HepG2 (cell line): Measurements from ENCODE around the gene ABI3. TPM values are rescaled to one million over a fixed set of nuclear protein-coding genes. Genes with fewer than 3 reads are reported as not detected.

ENCODE experiments used
- ATAC-seq: fragments of 200-7000 bp; cut with Tn5 transposase; 3 replicates; pipeline ENCODE4 v1.9.1; 2020; ENCODE audit warnings: mild to moderate bottlenecking, moderate library complexity
- BruUV-seq: library from RNA; stranded (reverse); fragments of 400-500 nt; replicated peaks from 2 replicates; lab custom pipeline; 2021; lab: Mats Ljungman, UMichigan
- CTCF ChIA-PET: fragments of 300-600 bp; formaldehyde crosslinking; extraction: SDS; loops from one replicate; lab custom pipeline; 2021; ENCODE audit warnings: low total read pairs, inconsistent platforms, low intra/inter-chr PET ratio; lab: Yijun Ruan, JAX
- POLR2A ChIA-PET: fragments of 350-600 bp; sonication (Branson Sonifier 250); formaldehyde crosslinking; loops from one replicate; lab custom pipeline; 2020; ENCODE audit warnings: antibody characterized with exemption, inconsistent platforms; lab: Yijun Ruan, JAX
- DNase-seq: peaks from one replicate; pipeline ENCODE4 v3.0.0-alpha.2; 2015; ENCODE audit warnings: low spot score
- FAIRE-seq: peaks from 3 replicates; lab custom pipeline; 2011; peaks lifted over from hg19 to GRCh38; lab: Jason Lieb, UNC
- H2AFZ ChIP-seq: one replicate; pipeline ENCODE4 v1.6.1; 2011; ENCODE audit warnings: low read length, inconsistent platforms
- H3K27ac ChIP-seq: fragments of 300-600 bp; 3 replicates; pipeline ENCODE4 v1.8.0; 2011; ENCODE audit warnings: mixed run types, mild to moderate bottlenecking, mixed read lengths, low read length, inconsistent platforms; ENCODE audit not compliant: insufficient read depth; ENCODE audit errors: extremely low read length
- H3K27me3 ChIP-seq, 2 experiments: fragments of 200-600 bp in 1 of 2; 2 replicates in 1 of 2; 3 replicates in 1 of 2; pipeline versions ENCODE4 v1.6.0 to v1.8.0; 2011; ENCODE audit warnings: low read length in 2 of 2, mild to moderate bottlenecking in 2 of 2, moderate library complexity in 2 of 2, inconsistent platforms in 1 of 2; ENCODE audit not compliant: insufficient read depth in 2 of 2, control insufficient read depth in 1 of 2
- H3K36me3 ChIP-seq, 2 experiments: fragments of 200-600 bp in 1 of 2; replicated peaks in 1 of 2; 2 replicates in 1 of 2; 3 replicates in 1 of 2; pipeline versions ENCODE4 v1.5.1 to v1.8.0; 2011; ENCODE audit warnings: low read length in 2 of 2, inconsistent platforms in 1 of 2; ENCODE audit not compliant: insufficient read depth in 2 of 2, control insufficient read depth in 1 of 2
- H3K4me1 ChIP-seq: 2 replicates; pipeline ENCODE4 v1.5.1; 2012; ENCODE audit warnings: low read length, inconsistent platforms; ENCODE audit not compliant: insufficient read depth
- H3K4me2 ChIP-seq: 2 replicates; pipeline ENCODE4 v1.6.0; 2011; ENCODE audit warnings: low read depth, low read length, inconsistent platforms
- H3K4me3 ChIP-seq, 3 experiments: fragments of 200-600 bp in 1 of 3; sonication (generic), shearing (Covaris generic) in 1 of 3; replicated peaks in 1 of 3; 2 replicates each; pipeline ENCODE4 v1.5.1; 2011 to 2016; ENCODE audit warnings: low read length in 3 of 3, inconsistent platforms in 2 of 3, low read depth in 2 of 3, mild to moderate bottlenecking in 2 of 3, control low read depth in 1 of 3, mixed read lengths in 1 of 3; ENCODE audit not compliant: insufficient read depth in 1 of 3
- H3K79me2 ChIP-seq: one replicate; pipeline ENCODE4 v1.6.1; 2011; ENCODE audit warnings: low read length, inconsistent platforms; ENCODE audit not compliant: insufficient read depth
- H3K9ac ChIP-seq: 2 replicates; pipeline ENCODE4 v1.6.0; 2011; ENCODE audit warnings: mild to moderate bottlenecking, low read depth, low read length, inconsistent platforms; ENCODE audit not compliant: insufficient read depth
- H3K9me3 ChIP-seq: 2 replicates; pipeline ENCODE4 v1.5.1; 2012; ENCODE audit warnings: mild to moderate bottlenecking, low read length
- H4K20me1 ChIP-seq: 2 replicates; pipeline ENCODE4 v1.6.0; 2011; ENCODE audit warnings: inconsistent platforms, mild to moderate bottlenecking, low read length, moderate library complexity; ENCODE audit not compliant: insufficient read depth
- AKAP8 ChIP-seq: sonication (generic); formaldehyde crosslinking; IDR thresholded peaks from 2 replicates; pipeline ENCODE4 v1.5.1; 2020; ENCODE audit warnings: mild to moderate bottlenecking, missing genetic modification reagents
- MAF1 ChIP-seq: sonication (generic); formaldehyde crosslinking; IDR thresholded peaks from 2 replicates; pipeline ENCODE4 v1.5.0; 2020; ENCODE audit warnings: missing genetic modification reagents, borderline replicate concordance
- MYC ChIP-seq: sonication (generic); formaldehyde crosslinking; IDR thresholded peaks from 2 replicates; pipeline ENCODE4 v1.9.0; 2021; ENCODE audit warnings: missing genetic modification reagents, borderline replicate concordance
- NR0B2 ChIP-seq: sonication (generic); formaldehyde crosslinking; IDR thresholded peaks from 2 replicates; pipeline ENCODE4 v1.4.0; 2020; ENCODE audit warnings: mild to moderate bottlenecking, missing genetic modification reagents
- STAG1 ChIP-seq: sonication (generic); formaldehyde crosslinking; IDR thresholded peaks from 2 replicates; pipeline ENCODE4 v1.4.0; 2020; ENCODE audit warnings: missing genetic modification reagents
- TBX2 ChIP-seq: sonication (generic); formaldehyde crosslinking; IDR thresholded peaks from 2 replicates; pipeline ENCODE4 v1.5.0; 2020; ENCODE audit warnings: missing genetic modification reagents, mild to moderate bottlenecking, borderline replicate concordance
- UBTF ChIP-seq: sonication (generic); formaldehyde crosslinking; IDR thresholded peaks from 2 replicates; pipeline ENCODE4 v1.4.0; 2020; ENCODE audit warnings: mild to moderate bottlenecking, missing genetic modification reagents
- XRCC5 ChIP-seq: fragments of 200-400 bp; formaldehyde crosslinking; optimal IDR thresholded peaks from 2 replicates; pipeline ENCODE3; 2017; ENCODE audit warnings: mild to moderate bottlenecking, low read length
- ZBTB4 ChIP-seq: sonication (generic); formaldehyde crosslinking; IDR thresholded peaks from 2 replicates; pipeline ENCODE4 v1.4.0; 2020; ENCODE audit warnings: missing genetic modification reagents, mild to moderate bottlenecking, borderline replicate concordance
- ZBTB46 ChIP-seq: sonication (generic); formaldehyde crosslinking; IDR thresholded peaks from 2 replicates; pipeline ENCODE4 v1.4.0; 2020; ENCODE audit warnings: mild to moderate bottlenecking, missing genetic modification reagents, borderline replicate concordance
- ZNF121 ChIP-seq: sonication (generic); formaldehyde crosslinking; IDR thresholded peaks from 2 replicates; pipeline ENCODE4 v1.5.0; 2020; ENCODE audit warnings: mild to moderate bottlenecking, missing genetic modification reagents
- ZNF350 ChIP-seq: sonication (generic); formaldehyde crosslinking; IDR thresholded peaks from 2 replicates; pipeline ENCODE4 v1.4.0; 2020; ENCODE audit warnings: mild to moderate bottlenecking, low read depth, missing genetic modification reagents, borderline replicate concordance
- ZNF607 ChIP-seq: sonication (generic); formaldehyde crosslinking; IDR thresholded peaks from 2 replicates; pipeline ENCODE4 v1.5.1; 2020; ENCODE audit warnings: missing genetic modification reagents, mild to moderate bottlenecking, borderline replicate concordance
- ZNF766 ChIP-seq: sonication (generic); formaldehyde crosslinking; IDR thresholded peaks from 2 replicates; pipeline ENCODE4 v1.5.0; 2020; ENCODE audit warnings: missing genetic modification reagents, borderline replicate concordance
- WGBS: methylation state at CpG from one replicate; pipeline ENCODE4 v1.1.6; 2017; ENCODE audit warnings: low lambda C conversion rate; 5-methylcytosine and 5-hydroxymethylcytosine counted together
- in situ Hi-C: cut with HindIII; loops from 2 replicates; pipeline ENCODE4 v1.10.0; 2017; ENCODE audit warnings: low pct_unique_long_range_greater_than_20kb; ENCODE audit not compliant: extremely low pct_ligation_motif_present
- intact Hi-C: fragments of 100-400 bp; cut with micrococcal nuclease; formaldehyde crosslinking; loops from one replicate; pipeline ENCODE4 v1.10.0; 2022; ENCODE audit not compliant: unreplicated experiment
- polyA plus RNA-seq, 8 experiments: library from polyadenylated mRNA; depleted of rRNA in 3 of 8; stranded (reverse) in 7 of 8; unstranded in 1 of 8; fragments of >200 nt; fragmentation: Illumina TruSeq in 4 of 8; extraction: Trizol in 4 of 8; gene quantifications; 2 replicates each; pipeline versions ENCODE4 v1.2.1 to v1.2.3, GENCODE V29; 2011 to 2016; ENCODE audit warnings: low read depth in 4 of 8, missing spikeins in 1 of 8, mixed read lengths in 1 of 8; ENCODE audit not compliant: insufficient read depth in 1 of 8
- total RNA-seq, 5 experiments: library from RNA; depleted of rRNA; stranded (reverse); fragments of >200 nt; fragmentation: Illumina TruSeq; extraction: Trizol; gene quantifications; 2 replicates each; pipeline ENCODE4 v1.2.3, GENCODE V29; 2016; ENCODE audit warnings: low read depth in 1 of 5

The ABI3 gene
- total and polyA plus RNA-seq, 2 of the 13 experiments (the other 11 are each of a cell fraction or from before 2014, with no cell fraction given) = not detected

- peak; percentile 69 for DNase-seq
- Histone ChIP-seq H3K4me3 (no peak overlapping the region), H3K27me3 (peaks cover 13 to 77% of the 10 kb centered on the region in 2 experiments; a peak in 4 of 5 replicates), H3K36me3 (no peaks in the 10 kb centered on the region), H3K4me2 (no peak overlapping the region), H2AFZ (no peak overlapping the region), H3K79me2 (no peaks in the 10 kb centered on the region), H4K20me1 (no peaks in the 10 kb centered on the region), H3K4me1 (peaks cover 45% of the 10 kb centered on the region), H3K27ac (no peak overlapping the region), H3K9me3 (no peaks in the 10 kb centered on the region), H3K9ac (no peak overlapping the region)
- intact Hi-C loops (loop anchor here (2.0 kb wide), 1 partner anchor 47 kb away; no protein-coding TSS in a partner anchor), in situ Hi-C loops (loop anchor here (5.0 kb wide), 1 partner anchor 45 kb away; no protein-coding TSS in a partner anchor)
- peak; percentile 96 for FAIRE-seq
- CTCF ChIA-PET = interaction anchor here (0.7 to 2.4 kb wide), 2 partner anchors 47 to 556 kb away, joined by 3 to 21 read pairs; no protein-coding TSS in a partner anchor
- 19% methylated on average over 5 of the region's 5 CpGs for WGBS
- no TSS peak for BruUV-seq
- peak; percentile 64 for ATAC-seq
- POLR2A ChIA-PET = no interaction called here
- TF ChIP-seq ZNF121 (CRISPR knock-in tag) = no peak
- TF ChIP-seq MYC (CRISPR knock-in tag) = no peak
- TF ChIP-seq ZNF607 (CRISPR knock-in tag) = no peak
- TF ChIP-seq ZNF350 (CRISPR knock-in tag) = peak; percentile 35; the same call in 1 of the 2 replicates
- no peak for TF ChIP-seq ZNF766 (CRISPR knock-in tag)
- no peak for TF ChIP-seq AKAP8 (CRISPR knock-in tag)
- 0 out of 2 replicates have a peak, but pooled peaks have one; percentile 16 for TF ChIP-seq UBTF (CRISPR knock-in tag)
- TF ChIP-seq TBX2 (CRISPR knock-in tag) = peak; percentile 40; the same call in 1 of the 2 replicates
- TF ChIP-seq ZBTB4 (CRISPR knock-in tag) = no peak
- peak; percentile 91 for TF ChIP-seq XRCC5
- 0 out of 2 replicates have a peak, but pooled peaks have one; percentile 38 for TF ChIP-seq NR0B2 (CRISPR knock-in tag)
- no peak for TF ChIP-seq MAF1
- TF ChIP-seq ZBTB46 (CRISPR knock-in tag) = no peak
- TF ChIP-seq STAG1 (CRISPR knock-in tag) = peak; percentile 76
Measured at GRCh38 chr17:49227436-49228261, 17.1 kb downstream of the ABI3 start.
